Measurements from ENCODE around the gene DPEP3. TPM values are rescaled to one million over a fixed set of nuclear protein-coding genes. Genes with fewer than 3 reads are reported as not detected.

The DPEP3 gene
- total and polyA plus RNA-seq, 10 donors, result 0.26 to 2.2 (median 0.93) TPM

GRCh38 chr16:67966549-67967182 is 13.6 kb downstream of the DPEP3 start:
- peak overlapping the region in 6 of 8 donors; percentile 19 to 92 (median 88) for H3K27ac ChIP-seq
- H3K4me3 ChIP-seq, result peak overlapping the region in 5 of 8 donors; percentile 66 to 96 (median 82)
- intact Hi-C loops (cut with DNase I; ENCODE audit: low total_unique reads), result no loop called here
- no peaks in the 10 kb centered on the region for H3K9me3 ChIP-seq
- 54 to 74% (median 67%) methylated on average over 3 of the region's 3 CpGs for WGBS, 5 donors
- TF ChIP-seq CTCF (IDR thresholded peaks at IDR 0.05 in 8 of 11, conservative IDR thresholded peaks at IDR 0.05 in 3 of 11) (no peak), POLR2AphosphoS5 (IDR thresholded peaks at IDR 0.05) (peak in 2 of 3 donors; percentile 18 to 26)
- peaks cover 35 to 76% (median 50%) of the 10 kb centered on the region in 6 donors for H3K4me1 ChIP-seq
- DNase-seq, result peak; percentile 71
- H3K36me3 ChIP-seq, result peaks cover 0 to 20% (median 11%) of the 10 kb centered on the region in 6 donors
- H3K27me3 ChIP-seq (replicated peaks in 1 of 7), result no peaks in the 10 kb centered on the region

DNA sequence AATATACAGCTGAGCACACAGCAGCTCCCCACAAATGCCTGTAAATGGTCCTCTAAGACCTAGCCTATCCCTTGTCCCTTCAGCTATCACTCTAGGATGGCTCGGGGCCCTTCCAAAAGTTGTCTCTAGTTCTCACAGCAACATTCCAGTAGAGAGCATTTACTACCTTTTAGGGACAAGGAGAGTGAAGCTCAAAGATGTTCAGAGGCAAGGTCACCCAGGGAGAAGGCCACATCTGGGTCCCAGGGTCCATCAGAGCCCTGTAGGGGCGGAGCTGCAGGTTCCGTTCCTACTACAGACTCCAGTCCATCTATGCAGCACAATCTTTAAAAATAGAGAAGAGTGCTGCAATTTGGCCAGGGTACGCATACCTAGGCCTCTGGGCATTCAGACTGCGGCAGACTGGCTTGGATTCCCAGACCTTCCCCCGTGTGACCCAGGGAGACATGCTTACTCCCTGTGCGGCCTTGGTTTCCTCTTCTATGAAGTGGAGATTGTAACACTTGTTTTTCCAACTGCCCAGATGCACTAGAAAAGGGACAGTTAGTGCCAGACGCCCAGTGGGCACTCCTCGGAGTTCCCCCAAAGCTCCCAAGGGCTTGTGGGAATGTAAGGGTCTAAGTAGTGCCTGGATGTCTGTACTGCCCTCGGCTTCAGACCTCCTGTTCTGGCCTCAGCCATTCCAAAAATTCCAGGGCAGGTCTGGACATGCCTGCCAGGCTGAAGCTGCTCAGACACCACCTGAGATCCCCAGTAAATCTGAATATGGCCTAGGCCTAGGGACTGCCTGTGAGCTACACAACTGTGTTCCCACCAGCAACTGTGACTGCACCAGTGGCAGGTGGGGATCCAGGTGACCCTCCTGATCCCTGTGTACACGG is 14.4 kb downstream of the DPEP3 start:
- Histone ChIP-seq H3K27me3 (replicated peaks in 1 of 7) (no peaks in the 10 kb centered on the region), H3K9me3 (no peaks in the 10 kb centered on the region), H3K4me1 (peaks cover 35 to 83% (median 56%) of the 10 kb centered on the region in 6 donors), H3K36me3 (peaks cover 0 to 27% (median 18%) of the 10 kb centered on the region in 6 donors), H3K4me3 (peak overlapping the region in 1 of 8 donors; percentile 74), H3K27ac (peak overlapping the region in 5 of 8 donors; percentile 7 to 92 (median 87))
- DNase-seq, result no peak
- TF ChIP-seq CTCF (IDR thresholded peaks at IDR 0.05 in 8 of 11, conservative IDR thresholded peaks at IDR 0.05 in 3 of 11) (no peak), POLR2AphosphoS5 (IDR thresholded peaks at IDR 0.05) (no peak), POLR2A (IDR thresholded peaks at IDR 0.05) (no peak)
- 70 to 81% (median 76%) methylated on average over 10 to 11 of the region's 11 CpGs for WGBS, 5 donors
- intact Hi-C loops (cut with DNase I; ENCODE audit: low total_unique reads), result no loop called here

DNA sequence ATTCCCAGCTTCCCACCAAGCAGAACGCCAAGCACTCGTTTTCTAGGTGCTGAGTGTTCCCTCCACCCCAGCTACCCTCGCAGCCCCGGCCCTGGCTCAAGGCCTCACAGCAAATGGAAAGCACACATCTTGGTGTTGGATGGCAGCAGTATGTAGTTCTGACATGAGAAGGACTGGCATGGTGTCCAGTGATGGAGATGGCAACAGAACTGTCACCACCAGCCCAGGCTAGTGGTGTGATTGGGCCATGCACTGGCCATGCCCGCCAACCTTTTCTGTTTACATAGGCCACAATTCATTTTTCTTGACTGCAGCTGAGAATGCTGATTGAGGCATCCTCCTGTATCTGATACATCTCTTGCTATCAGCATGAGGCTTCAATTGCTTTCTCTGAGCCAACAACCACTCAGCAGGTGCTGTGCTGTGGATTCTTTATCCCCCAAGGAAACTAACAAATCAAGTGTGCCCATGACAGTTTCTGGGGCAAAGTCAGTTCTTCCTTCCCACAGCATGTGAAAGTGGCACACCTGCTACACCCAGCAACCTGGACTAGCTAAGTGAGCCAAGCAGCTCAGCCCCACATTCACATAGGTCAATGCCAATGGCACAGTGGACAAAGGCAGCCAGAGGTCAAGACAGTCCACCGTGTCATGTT is 15.7 kb downstream of the DPEP3 start:
- H3K27ac ChIP-seq, result peak overlapping the region in 3 of 8 donors; percentile 5 to 54 (median 47)
- 87 to 96% (median 94%) methylated on average over 6 of the region's 6 CpGs for WGBS, 5 donors
- TF ChIP-seq POLR2A (IDR thresholded peaks at IDR 0.05) (no peak), POLR2AphosphoS5 (IDR thresholded peaks at IDR 0.05) (no peak), CTCF (IDR thresholded peaks at IDR 0.05 in 8 of 11, conservative IDR thresholded peaks at IDR 0.05 in 3 of 11) (no peak)
- intact Hi-C loops (cut with DNase I; ENCODE audit: low total_unique reads), result no loop called here
- H3K36me3 ChIP-seq, result peaks cover 0 to 40% (median 28%) of the 10 kb centered on the region in 6 donors
- H3K9me3 ChIP-seq, result no peaks in the 10 kb centered on the region
- H3K4me3 ChIP-seq, result no peak overlapping the region
- no peak for DNase-seq
- H3K27me3 ChIP-seq (replicated peaks in 1 of 7), result no peaks in the 10 kb centered on the region
- H3K4me1 ChIP-seq, result peaks cover 44 to 95% (median 68%) of the 10 kb centered on the region in 6 donors
